ENCODE measurements around the gene IL37.

- no peak for TF ChIP-seq POLR2A (IDR thresholded peaks at IDR 0.05)
- no peak for TF ChIP-seq CTCF (IDR thresholded peaks at IDR 0.05)
- TF ChIP-seq POLR2AphosphoS5 (IDR thresholded peaks at IDR 0.05) = no peak
- no peak for TF ChIP-seq EP300 (IDR thresholded peaks at IDR 0.05)
These were observed 13.9 kb upstream of the IL37 start for GRCh38 chr2:112896909-112897623.
